HAP-1 (cell line): ENCODE data around the gene UBA6.
"Not testable (repeated sequence)": the region's sequence is repeated elsewhere in the genome, so short reads cannot be mapped to it uniquely, and the experiment has no call there.

Experiments used
- DNase-seq, 2 experiments: peaks; one replicate each; pipeline ENCODE4 v3.0.0-alpha.2; 2016 to 2020; ENCODE audit warnings: low spot score in 2 of 2
- H3K27me3 ChIP-seq: fragments of 250-450 bp; sonication (Bioruptor Pico); 2 replicates; pipeline ENCODE4 v1.5.1; 2020; ENCODE audit warnings: low read depth, mild to moderate bottlenecking, moderate library complexity
- H3K36me3 ChIP-seq: fragments of 250-450 bp; sonication (Bioruptor Pico); replicated peaks from 2 replicates; pipeline ENCODE4 v1.5.1; 2020; ENCODE audit warnings: mild to moderate bottlenecking
- H3K4me1 ChIP-seq: fragments of 250-450 bp; sonication (Bioruptor Pico); 2 replicates; pipeline ENCODE4 v1.5.1; 2020; ENCODE audit warnings: mild to moderate bottlenecking
- H3K4me3 ChIP-seq: fragments of 250-450 bp; sonication (Bioruptor Pico); 2 replicates; pipeline ENCODE4 v1.5.1; 2020; ENCODE audit warnings: mild to moderate bottlenecking, moderate library complexity
- H3K9me3 ChIP-seq: fragments of 250-450 bp; sonication (Bioruptor Pico); 2 replicates; pipeline ENCODE4 v1.5.1; 2020; ENCODE audit warnings: mild to moderate bottlenecking, moderate library complexity
- in situ Hi-C: fragments of 300-500 bp; cut with MboI; formaldehyde crosslinking; loops from 3 replicates; pipeline ENCODE4 v1.14.3; 2020; ENCODE audit warnings: low sequenced_read_pairs, inconsistent platforms, mixed read lengths

The UBA6 gene

DNA sequence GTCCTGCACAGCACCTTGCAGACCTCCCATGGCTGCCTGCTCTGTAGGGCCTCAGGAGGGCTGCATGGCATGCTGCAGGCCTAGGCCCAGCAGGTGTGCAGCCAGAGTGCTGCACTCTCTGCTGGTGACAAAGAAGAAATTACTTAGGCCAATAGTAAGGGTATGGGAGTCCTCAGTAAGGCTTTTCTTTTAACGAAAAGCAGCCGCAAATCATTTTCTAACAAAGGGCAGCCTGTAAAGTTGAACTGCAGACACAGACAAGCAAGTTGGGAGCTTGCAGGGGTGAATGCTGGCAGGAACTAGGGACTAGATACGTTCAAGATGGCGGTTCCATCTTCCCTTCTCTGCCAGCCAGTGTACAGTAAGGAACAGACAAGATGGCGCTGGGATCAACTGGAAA lies 22.4 kb upstream of the UBA6 start:
- no peak overlapping the region for H3K4me3 ChIP-seq
- H3K36me3 ChIP-seq = no peaks in the 10 kb centered on the region
- no peak for DNase-seq
- no peaks in the 10 kb centered on the region for H3K4me1 ChIP-seq
- H3K9me3 ChIP-seq = no peaks in the 10 kb centered on the region
- H3K27me3 ChIP-seq = no peaks in the 10 kb centered on the region
- in situ Hi-C loops = no loop called here

DNA sequence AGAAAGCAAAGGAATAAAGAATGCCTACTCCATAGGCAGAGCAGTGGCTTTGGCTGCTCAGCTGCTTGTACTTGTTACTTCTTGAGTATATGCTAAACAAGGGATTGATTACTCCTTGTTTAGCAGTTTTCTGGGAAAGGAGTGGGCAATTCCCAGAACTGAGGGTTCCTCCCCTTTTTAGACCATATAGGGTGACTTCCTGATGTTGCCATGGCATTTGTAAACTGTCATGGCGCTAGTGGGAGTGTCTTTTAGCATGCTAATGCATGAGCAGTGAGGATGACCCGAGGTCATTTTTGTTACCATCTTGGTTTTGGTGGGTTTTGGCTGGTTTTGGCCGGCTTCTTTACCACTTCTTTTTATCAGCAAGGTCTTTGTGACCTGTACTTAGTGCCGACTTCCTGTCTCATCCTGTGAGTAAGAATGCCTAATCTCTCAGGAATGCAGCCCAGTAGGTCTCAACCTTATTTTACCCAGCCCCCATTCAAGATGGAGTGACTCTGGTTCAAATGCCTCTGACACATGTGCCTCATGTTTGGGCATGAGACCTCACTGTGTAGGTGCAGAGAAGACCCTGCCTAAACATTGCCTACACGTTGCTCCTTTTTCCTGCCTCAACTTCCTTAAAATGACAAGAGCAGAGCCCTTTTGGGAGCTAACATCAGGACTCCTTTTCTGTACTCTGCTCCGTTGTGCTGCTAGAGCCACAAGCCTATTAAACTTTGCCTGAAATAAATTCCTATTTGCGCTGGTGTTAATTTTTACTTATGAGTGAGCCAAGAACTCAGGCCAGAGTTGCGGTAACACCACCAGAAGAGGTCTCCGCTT lies 21.0 kb upstream of the UBA6 start:
- Histone ChIP-seq H3K36me3 (no peaks in the 10 kb centered on the region), H3K4me1 (no peaks in the 10 kb centered on the region), H3K9me3 (no peaks in the 10 kb centered on the region), H3K4me3 (no peak overlapping the region), H3K27me3 (no peaks in the 10 kb centered on the region)
- in situ Hi-C loops = no loop called here
- no peak for DNase-seq

GRCh38 chr4:67721315-67721769 lies 20.4 kb upstream of the UBA6 start:
- in situ Hi-C loops = no loop called here
- H3K4me3 ChIP-seq = no peak overlapping the region
- no peaks in the 10 kb centered on the region for H3K4me1 ChIP-seq
- H3K36me3 ChIP-seq = no peaks in the 10 kb centered on the region
- H3K9me3 ChIP-seq = no peaks in the 10 kb centered on the region
- DNase-seq = no peak
- no peaks in the 10 kb centered on the region for H3K27me3 ChIP-seq

GRCh38 chr4:67719953-67720617 lies 19.1 kb upstream of the UBA6 start:
- Histone ChIP-seq H3K36me3 (no peaks in the 10 kb centered on the region), H3K9me3 (no peaks in the 10 kb centered on the region), H3K4me3 (no peak overlapping the region), H3K27me3 (no peaks in the 10 kb centered on the region), H3K4me1 (no peaks in the 10 kb centered on the region)
- no peak for DNase-seq
- in situ Hi-C loops = no loop called here

DNA sequence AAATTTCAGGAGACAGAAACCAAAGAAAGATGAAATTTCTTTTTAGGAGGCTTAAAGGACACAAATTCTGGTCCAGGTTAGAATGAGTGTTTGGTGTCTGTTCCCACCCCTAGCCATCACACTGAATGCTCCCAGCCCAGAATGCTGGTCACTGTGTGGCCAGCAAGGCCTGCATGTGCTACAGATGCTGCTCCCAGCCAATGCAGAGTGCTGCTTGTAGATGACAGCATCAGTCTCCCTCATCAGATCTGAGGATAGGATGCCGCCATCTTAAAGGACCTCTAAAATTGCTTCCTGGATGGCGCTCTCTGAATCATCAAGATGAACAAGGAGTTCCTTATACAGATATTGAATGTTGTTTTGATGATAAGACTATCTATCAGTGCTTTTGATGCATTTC lies 17.9 kb upstream of the UBA6 start:
- Histone ChIP-seq H3K4me1 (no peaks in the 10 kb centered on the region), H3K36me3 (no peaks in the 10 kb centered on the region), H3K9me3 (no peaks in the 10 kb centered on the region), H3K4me3 (no peak overlapping the region), H3K27me3 (no peaks in the 10 kb centered on the region)
- in situ Hi-C loops = no loop called here
- no peak for DNase-seq

GRCh38 chr4:67717586-67717985 lies 16.6 kb upstream of the UBA6 start:
- Histone ChIP-seq H3K4me1 (no peaks in the 10 kb centered on the region), H3K4me3 (no peak overlapping the region), H3K9me3 (no peaks in the 10 kb centered on the region), H3K36me3 (no peaks in the 10 kb centered on the region), H3K27me3 (no peaks in the 10 kb centered on the region)
- DNase-seq = no peak
- in situ Hi-C loops = no loop called here

DNA sequence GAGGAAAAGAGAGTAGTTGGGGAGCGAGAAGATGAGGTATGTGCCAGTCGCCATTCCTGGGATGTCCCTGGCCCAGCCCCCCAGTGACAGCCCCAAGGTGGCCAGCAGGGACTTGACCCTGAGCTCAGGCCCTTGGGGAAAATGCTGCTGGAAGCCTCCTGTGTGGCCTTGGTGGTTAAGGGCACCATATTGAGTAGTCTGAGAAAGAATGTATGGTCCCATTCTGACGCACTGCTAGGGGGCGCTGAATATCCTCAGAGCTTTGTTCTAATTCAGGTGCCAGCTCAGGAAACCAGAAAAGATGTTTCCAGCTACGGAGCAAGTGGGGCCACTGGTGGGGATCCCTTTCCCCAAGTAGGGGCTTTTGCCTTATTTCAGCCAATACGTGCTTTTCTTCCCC lies 14.0 kb upstream of the UBA6 start:
- H3K4me1 ChIP-seq = no peaks in the 10 kb centered on the region
- no peaks in the 10 kb centered on the region for H3K36me3 ChIP-seq
- H3K9me3 ChIP-seq = no peaks in the 10 kb centered on the region
- in situ Hi-C loops = no loop called here
- no peak overlapping the region for H3K4me3 ChIP-seq
- DNase-seq = no peak
- H3K27me3 ChIP-seq = no peaks in the 10 kb centered on the region

- no peak for DNase-seq
- Histone ChIP-seq H3K36me3 (no peaks in the 10 kb centered on the region), H3K27me3 (no peaks in the 10 kb centered on the region), H3K4me1 (no peaks in the 10 kb centered on the region), H3K9me3 (no peaks in the 10 kb centered on the region), H3K4me3 (no peak overlapping the region)
- in situ Hi-C loops = no loop called here
These were observed 13.3 kb upstream of the UBA6 start for GRCh38 chr4:67714248-67714583.

DNA sequence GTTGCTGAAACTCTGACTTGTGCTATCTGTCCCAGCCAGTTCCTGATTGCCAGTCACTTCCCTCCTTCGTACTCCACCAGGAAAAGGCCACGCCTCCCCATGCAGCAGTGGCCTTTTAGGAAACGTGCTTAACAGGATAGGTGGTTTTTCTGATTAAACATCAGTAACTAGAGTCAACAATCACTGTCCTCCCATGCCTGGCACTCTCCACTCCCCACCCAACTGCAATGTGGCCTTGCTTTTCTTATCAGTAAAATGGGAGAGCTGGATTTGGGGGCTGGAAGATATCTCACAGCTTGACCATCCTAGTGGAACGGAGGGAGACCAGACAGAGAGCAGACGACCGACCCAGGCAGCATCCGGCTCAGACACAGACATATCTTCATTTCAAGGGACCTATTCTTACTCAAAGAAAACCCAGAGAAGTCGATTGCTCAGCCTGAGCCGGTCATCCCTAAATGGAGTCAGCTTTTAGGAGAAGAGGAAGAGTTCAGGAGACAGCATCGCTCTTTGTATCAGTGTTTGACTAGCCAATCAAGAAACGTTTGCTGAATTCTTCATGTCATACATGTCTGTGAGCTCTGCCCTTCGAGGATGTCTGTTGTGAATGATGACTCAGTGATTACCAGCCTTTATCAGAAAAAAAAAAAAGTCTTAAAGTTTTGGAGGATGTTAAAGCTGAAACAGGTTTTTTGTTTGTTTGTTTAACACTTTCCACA lies 12.7 kb upstream of the UBA6 start:
- H3K4me1 ChIP-seq = no peaks in the 10 kb centered on the region
- no peaks in the 10 kb centered on the region for H3K36me3 ChIP-seq
- no peak for DNase-seq
- in situ Hi-C loops = no loop called here
- H3K27me3 ChIP-seq = no peaks in the 10 kb centered on the region
- no peak overlapping the region for H3K4me3 ChIP-seq
- no peaks in the 10 kb centered on the region for H3K9me3 ChIP-seq

DNA sequence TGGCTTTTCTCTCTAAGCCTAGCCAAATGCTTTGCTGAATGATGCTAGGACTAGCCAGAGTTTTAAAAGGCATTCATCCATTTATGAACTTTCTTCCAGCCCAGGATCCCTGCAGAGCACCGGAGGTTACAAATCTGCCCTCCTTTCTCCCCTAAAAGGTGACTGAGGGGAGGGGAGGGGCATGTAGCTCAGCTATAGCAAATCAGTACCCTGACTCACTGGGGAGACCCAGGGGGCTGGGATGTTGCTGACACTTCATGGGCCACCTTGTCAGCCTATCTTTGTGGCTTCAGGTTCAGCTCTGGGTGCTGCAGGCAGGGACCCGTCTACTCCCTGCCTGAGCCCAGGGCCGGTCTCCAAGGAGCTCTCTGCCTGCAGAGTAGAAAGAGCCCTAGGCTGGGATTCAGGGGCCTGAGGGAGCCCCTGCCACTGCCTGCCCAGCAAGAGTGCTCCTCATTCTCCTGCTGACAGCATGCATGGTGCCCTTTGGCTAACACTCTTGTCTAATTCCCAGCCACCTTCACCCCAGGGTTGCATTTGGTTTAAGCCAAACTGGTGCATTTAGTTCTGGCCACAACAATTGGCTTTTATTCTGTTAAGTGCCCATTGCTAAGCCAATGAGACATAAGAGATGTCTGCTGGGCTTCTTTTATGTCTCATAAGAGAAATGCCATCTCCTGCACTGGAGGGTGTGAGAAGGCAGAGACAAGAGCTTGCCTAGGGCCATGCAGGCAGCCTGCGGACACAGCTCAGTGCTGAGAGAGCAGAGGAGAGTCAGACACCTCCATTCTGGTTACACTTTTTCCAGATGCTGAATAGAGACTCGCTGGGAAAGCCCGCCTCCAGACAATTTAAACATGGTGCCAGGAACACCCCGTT lies 11.9 kb upstream of the UBA6 start:
- in situ Hi-C loops = no loop called here
- Histone ChIP-seq H3K4me1 (no peaks in the 10 kb centered on the region), H3K36me3 (no peaks in the 10 kb centered on the region), H3K27me3 (no peaks in the 10 kb centered on the region), H3K4me3 (no peak overlapping the region), H3K9me3 (no peaks in the 10 kb centered on the region)
- no peak for DNase-seq

GRCh38 chr4:67712000-67712625 lies 11.2 kb upstream of the UBA6 start:
- Histone ChIP-seq H3K4me1 (no peaks in the 10 kb centered on the region), H3K27me3 (no peaks in the 10 kb centered on the region), H3K9me3 (no peaks in the 10 kb centered on the region), H3K36me3 (no peaks in the 10 kb centered on the region), H3K4me3 (no peak overlapping the region)
- DNase-seq = no peak
- in situ Hi-C loops = no loop called here

DNA sequence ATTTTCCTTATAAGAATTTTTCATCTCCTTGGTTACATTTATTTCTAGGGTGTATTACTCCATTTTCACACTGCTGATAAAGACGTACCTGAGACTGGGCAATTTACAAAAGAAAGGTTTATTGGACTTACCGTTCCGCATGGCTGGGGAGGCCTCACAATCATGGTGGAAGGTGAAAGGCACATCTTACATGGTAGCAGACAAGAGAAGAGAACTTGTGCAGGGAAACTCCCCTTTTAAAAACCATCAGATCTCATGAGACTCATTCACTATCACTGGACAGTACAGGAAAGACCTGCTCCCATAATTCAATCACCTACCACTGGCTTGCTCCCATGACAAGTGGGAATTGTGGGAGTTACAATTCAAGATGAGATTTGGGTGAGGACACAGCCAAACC lies 5.7 kb upstream of the UBA6 start:
- in situ Hi-C loops, H3K4me3 ChIP-seq, DNase-seq, H3K4me1 ChIP-seq, H3K36me3 ChIP-seq, H3K9me3 ChIP-seq, H3K27me3 ChIP-seq: not testable (repeated sequence)

- Histone ChIP-seq H3K4me3 (no peak overlapping the region), H3K4me1 (peaks cover 8% of the 10 kb centered on the region; the same call in 1 of the 2 replicates), H3K27me3 (no peaks in the 10 kb centered on the region), H3K36me3 (no peaks in the 10 kb centered on the region; the same call in 1 of the 2 replicates), H3K9me3 (no peaks in the 10 kb centered on the region)
- in situ Hi-C loops = no loop called here
- no peak for DNase-seq
These were observed 3.9 kb upstream of the UBA6 start for GRCh38 chr4:67704843-67705242.
